Measurements from ENCODE around the gene ABCG4.
A peak's percentile ranks its signal among the peaks of the same experiment; 100 is the strongest.
"Not testable (repeated sequence)": the region's sequence is repeated elsewhere in the genome, so short reads cannot be mapped to it uniquely, and the experiment has no call there.

ABCG4 gene

DNA sequence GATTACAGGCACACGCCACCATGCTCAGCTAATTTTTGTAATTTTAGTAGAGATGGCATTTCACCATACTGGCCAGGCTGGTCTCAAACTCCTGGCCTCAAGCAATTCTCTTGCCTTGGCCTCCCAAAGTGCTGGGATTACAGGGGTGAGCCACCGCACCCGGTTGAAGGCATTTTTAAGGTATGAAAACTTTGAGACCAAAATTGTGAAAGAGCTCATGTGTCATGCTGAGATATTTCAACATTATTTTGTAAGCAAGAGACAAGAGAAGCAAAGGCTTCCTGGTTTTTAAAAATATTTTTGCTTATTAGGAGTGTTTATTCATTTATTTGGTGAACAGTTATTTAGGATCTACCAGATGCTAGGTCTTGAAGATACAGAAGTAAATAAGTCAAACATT lies 43.3 kb downstream of the ABCG4 start:
- Histone ChIP-seq H3K9me3 (ENCODE audit: control insufficient read depth, insufficient read depth, low read length) (no peaks in the 10 kb centered on the region), H3K27me3 (ENCODE audit: control insufficient read depth, insufficient read depth, low read length) (no peaks in the 10 kb centered on the region), H3K27ac (ENCODE audit: low read length) (no peak overlapping the region), H3K36me3 (ENCODE audit: control insufficient read depth, insufficient read depth, low read length) (no peaks in the 10 kb centered on the region), H3K4me3 (ENCODE audit: low read length) (no peak overlapping the region), H3K4me1 (ENCODE audit: control insufficient read depth, insufficient read depth, low read length) (no peaks in the 10 kb centered on the region; the same call in 1 of the 2 replicates)
- WGBS (ENCODE audit: insufficient coverage, insufficient read length): no CpG with 5 or more reads among the region's 3 CpGs
- no peak for DNase-seq (ENCODE audit: low read depth, low spot score)

- H3K27ac ChIP-seq (ENCODE audit: low read length): no peak overlapping the region
- no peaks in the 10 kb centered on the region for H3K9me3 ChIP-seq (ENCODE audit: control insufficient read depth, insufficient read depth, low read length)
- no CpG with 5 or more reads among the region's 5 CpGs for WGBS (ENCODE audit: insufficient coverage, insufficient read length)
- H3K4me3 ChIP-seq (ENCODE audit: low read length): no peak overlapping the region
- no peak for DNase-seq (ENCODE audit: low read depth, low spot score)
- no peaks in the 10 kb centered on the region; the same call in 1 of the 2 replicates for H3K4me1 ChIP-seq (ENCODE audit: control insufficient read depth, insufficient read depth, low read length)
- no peaks in the 10 kb centered on the region for H3K36me3 ChIP-seq (ENCODE audit: control insufficient read depth, insufficient read depth, low read length)
- no peaks in the 10 kb centered on the region for H3K27me3 ChIP-seq (ENCODE audit: control insufficient read depth, insufficient read depth, low read length)
Observed at GRCh38 chr11:119193001-119193400, 44.1 kb downstream of the ABCG4 start.

GRCh38 chr11:119193626-119194025 lies 44.8 kb downstream of the ABCG4 start:
- H3K27ac ChIP-seq (ENCODE audit: low read length): no peak overlapping the region
- no peaks in the 10 kb centered on the region; the same call in 1 of the 2 replicates for H3K4me1 ChIP-seq (ENCODE audit: control insufficient read depth, insufficient read depth, low read length)
- no peak for DNase-seq (ENCODE audit: low read depth, low spot score)
- no peak overlapping the region for H3K4me3 ChIP-seq (ENCODE audit: low read length)
- no peaks in the 10 kb centered on the region for H3K27me3 ChIP-seq (ENCODE audit: control insufficient read depth, insufficient read depth, low read length)
- no peaks in the 10 kb centered on the region for H3K36me3 ChIP-seq (ENCODE audit: control insufficient read depth, insufficient read depth, low read length)
- H3K9me3 ChIP-seq (ENCODE audit: control insufficient read depth, insufficient read depth, low read length): no peaks in the 10 kb centered on the region
- WGBS (ENCODE audit: insufficient coverage, insufficient read length): no CpG with 5 or more reads among the region's 10 CpGs

DNA sequence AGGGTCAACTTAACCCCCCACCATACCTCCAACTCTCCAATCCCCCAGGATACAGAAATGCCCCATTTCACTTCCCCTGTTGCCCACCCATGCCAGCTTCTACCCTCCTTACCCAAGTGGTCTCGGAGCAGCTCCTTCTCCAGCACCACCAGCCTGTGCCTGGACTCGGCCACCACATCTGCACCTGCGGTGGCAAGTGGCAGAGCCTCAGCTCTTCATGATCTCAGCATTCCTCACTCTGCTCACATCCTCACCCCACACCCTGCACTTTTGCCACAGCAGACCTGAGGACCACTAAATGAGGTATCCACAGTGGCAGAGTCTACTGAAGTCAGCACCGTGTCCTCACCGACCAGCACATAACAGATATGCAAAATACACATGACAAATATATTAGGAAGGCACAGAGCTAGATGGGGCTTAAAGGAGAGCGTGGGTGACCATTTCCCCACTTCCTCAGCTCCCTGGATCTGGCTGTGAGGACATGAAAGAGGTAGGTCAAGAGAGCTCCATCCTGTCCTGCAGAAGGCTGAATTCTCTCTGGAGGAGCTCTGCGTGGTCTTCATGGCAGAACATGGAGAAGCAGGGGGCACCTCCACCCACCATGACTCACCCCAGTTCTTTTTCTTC lies 46.1 kb downstream of the ABCG4 start:
- no peak overlapping the region for H3K4me3 ChIP-seq (ENCODE audit: low read length)
- H3K36me3 ChIP-seq (ENCODE audit: control insufficient read depth, insufficient read depth, low read length): no peaks in the 10 kb centered on the region
- no peak overlapping the region for H3K27ac ChIP-seq (ENCODE audit: low read length)
- no peaks in the 10 kb centered on the region; the same call in 1 of the 2 replicates for H3K4me1 ChIP-seq (ENCODE audit: control insufficient read depth, insufficient read depth, low read length)
- DNase-seq (ENCODE audit: low read depth, low spot score): no peak
- WGBS (ENCODE audit: insufficient coverage, insufficient read length): no CpG with 5 or more reads among the region's 7 CpGs
- no peaks in the 10 kb centered on the region for H3K27me3 ChIP-seq (ENCODE audit: control insufficient read depth, insufficient read depth, low read length)
- no peaks in the 10 kb centered on the region for H3K9me3 ChIP-seq (ENCODE audit: control insufficient read depth, insufficient read depth, low read length)

DNA sequence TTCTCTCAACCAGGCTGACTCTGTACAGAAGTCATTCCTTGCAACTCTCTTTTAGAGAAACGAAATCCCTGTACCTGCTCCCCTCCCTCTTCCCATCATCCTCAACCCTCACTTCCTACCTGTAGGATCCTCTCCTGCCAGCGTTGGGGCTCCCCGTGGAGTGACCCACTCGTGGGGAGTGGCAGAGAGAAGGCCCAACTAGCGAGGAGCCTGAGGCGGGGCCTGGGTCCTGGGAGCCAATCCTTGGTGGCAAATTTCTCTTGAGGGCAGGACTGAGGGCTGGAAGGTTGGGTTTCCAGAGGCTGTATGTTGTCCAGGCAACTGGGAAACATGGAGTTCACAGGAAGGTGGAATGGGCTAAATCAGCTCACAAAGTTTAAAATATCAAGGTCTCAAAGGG lies 46.8 kb downstream of the ABCG4 start:
- H3K4me1 ChIP-seq (ENCODE audit: control insufficient read depth, insufficient read depth, low read length): no peaks in the 10 kb centered on the region; the same call in 1 of the 2 replicates
- no peaks in the 10 kb centered on the region for H3K27me3 ChIP-seq (ENCODE audit: control insufficient read depth, insufficient read depth, low read length)
- H3K27ac ChIP-seq (ENCODE audit: low read length): no peak overlapping the region
- H3K9me3 ChIP-seq (ENCODE audit: control insufficient read depth, insufficient read depth, low read length): no peaks in the 10 kb centered on the region
- H3K36me3 ChIP-seq (ENCODE audit: control insufficient read depth, insufficient read depth, low read length): no peaks in the 10 kb centered on the region
- peak; percentile 80 for DNase-seq (ENCODE audit: low read depth, low spot score)
- WGBS (ENCODE audit: insufficient coverage, insufficient read length): no CpG with 5 or more reads among the region's 6 CpGs
- no peak overlapping the region for H3K4me3 ChIP-seq (ENCODE audit: low read length)

- H3K9me3 ChIP-seq (ENCODE audit: control insufficient read depth, insufficient read depth, low read length): no peaks in the 10 kb centered on the region
- no peaks in the 10 kb centered on the region; the same call in 1 of the 2 replicates for H3K4me1 ChIP-seq (ENCODE audit: control insufficient read depth, insufficient read depth, low read length)
- no peaks in the 10 kb centered on the region for H3K27me3 ChIP-seq (ENCODE audit: control insufficient read depth, insufficient read depth, low read length)
- peak; percentile 68 for DNase-seq (ENCODE audit: low read depth, low spot score)
- no peak overlapping the region for H3K27ac ChIP-seq (ENCODE audit: low read length)
- H3K36me3 ChIP-seq (ENCODE audit: control insufficient read depth, insufficient read depth, low read length): no peaks in the 10 kb centered on the region
- WGBS (ENCODE audit: insufficient coverage, insufficient read length): no CpG with 5 or more reads among the region's 5 CpGs
- no peak overlapping the region for H3K4me3 ChIP-seq (ENCODE audit: low read length)
Observed at GRCh38 chr11:119196833-119197483, 48.1 kb downstream of the ABCG4 start.

- Histone ChIP-seq H3K4me1 (ENCODE audit: control insufficient read depth, insufficient read depth, low read length) (no peaks in the 10 kb centered on the region; the same call in 1 of the 2 replicates), H3K4me3 (ENCODE audit: low read length) (no peak overlapping the region), H3K36me3 (ENCODE audit: control insufficient read depth, insufficient read depth, low read length) (no peaks in the 10 kb centered on the region), H3K9me3 (ENCODE audit: control insufficient read depth, insufficient read depth, low read length) (no peaks in the 10 kb centered on the region), H3K27ac (ENCODE audit: low read length) (no peak overlapping the region), H3K27me3 (ENCODE audit: control insufficient read depth, insufficient read depth, low read length) (no peaks in the 10 kb centered on the region)
- no peak for DNase-seq (ENCODE audit: low read depth, low spot score)
- WGBS (ENCODE audit: insufficient coverage, insufficient read length): no CpG with 5 or more reads among the region's 6 CpGs
Observed at GRCh38 chr11:119198925-119199324, 50.1 kb downstream of the ABCG4 start.

DNA sequence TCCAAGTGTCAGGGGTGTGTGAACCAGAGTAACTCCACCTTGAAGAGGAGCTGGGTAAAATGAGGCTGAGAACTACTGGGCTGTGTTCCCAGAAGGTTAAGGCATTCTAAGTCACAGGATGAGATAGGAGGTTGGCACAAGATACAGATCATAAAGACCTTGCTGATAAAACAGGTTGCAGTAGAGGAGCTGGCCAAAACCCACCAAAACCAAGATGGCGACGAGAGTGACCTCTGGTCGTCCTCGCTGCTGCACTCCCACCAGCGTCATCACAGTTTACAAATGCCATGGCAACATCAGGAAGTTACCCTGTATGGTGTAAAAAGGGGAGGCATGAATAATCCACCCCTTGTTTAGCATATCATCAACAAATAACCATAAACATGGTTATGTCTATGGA lies 52.4 kb downstream of the ABCG4 start:
- H3K4me3 ChIP-seq (ENCODE audit: low read length): not testable (repeated sequence)
- no CpG with 5 or more reads among the region's 5 CpGs for WGBS (ENCODE audit: insufficient coverage, insufficient read length)

GRCh38 chr11:119202554-119202953 lies 53.7 kb downstream of the ABCG4 start:
- Histone ChIP-seq H3K4me1 (ENCODE audit: control insufficient read depth, insufficient read depth, low read length) (no peaks in the 10 kb centered on the region), H3K4me3 (ENCODE audit: low read length) (no peak overlapping the region), H3K9me3 (ENCODE audit: control insufficient read depth, insufficient read depth, low read length) (no peaks in the 10 kb centered on the region), H3K36me3 (ENCODE audit: control insufficient read depth, insufficient read depth, low read length) (no peaks in the 10 kb centered on the region), H3K27ac (ENCODE audit: low read length) (no peak overlapping the region), H3K27me3 (ENCODE audit: control insufficient read depth, insufficient read depth, low read length) (no peaks in the 10 kb centered on the region)
- WGBS (ENCODE audit: insufficient coverage, insufficient read length): no CpG with 5 or more reads among the region's 7 CpGs
- no peak for DNase-seq (ENCODE audit: low read depth, low spot score)

More for the DNA sequence above, 52.4 kb downstream of the ABCG4 start:
- not testable (repeated sequence) for H3K27me3 ChIP-seq (ENCODE audit: control insufficient read depth, insufficient read depth, low read length); H3K9me3 ChIP-seq (ENCODE audit: control insufficient read depth, insufficient read depth, low read length); H3K36me3 ChIP-seq (ENCODE audit: control insufficient read depth, insufficient read depth, low read length); DNase-seq (ENCODE audit: low read depth, low spot score); H3K4me1 ChIP-seq (ENCODE audit: control insufficient read depth, insufficient read depth, low read length); H3K27ac ChIP-seq (ENCODE audit: low read length)

DNA sequence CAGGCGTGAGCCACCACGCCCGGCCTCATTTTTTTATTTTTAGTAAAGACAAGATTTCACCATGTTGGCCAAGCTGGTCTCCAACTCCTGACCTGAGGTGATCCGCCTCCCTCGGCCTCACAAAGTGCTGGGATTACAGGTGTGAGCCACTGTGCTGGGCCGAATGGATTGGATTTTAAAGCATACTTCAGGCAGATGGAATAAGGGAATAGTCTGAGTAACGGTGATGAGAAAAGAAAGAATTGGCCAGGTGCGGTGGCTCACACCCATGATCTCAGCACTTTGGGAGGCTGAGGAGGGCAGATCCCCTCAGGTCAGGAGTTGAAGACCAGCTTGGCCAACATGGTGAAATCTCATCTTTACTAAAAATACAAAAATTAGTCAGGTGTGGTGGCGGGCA lies 55.2 kb downstream of the ABCG4 start:
- no peaks in the 10 kb centered on the region for H3K27me3 ChIP-seq (ENCODE audit: control insufficient read depth, insufficient read depth, low read length)
- H3K27ac ChIP-seq (ENCODE audit: low read length): no peak overlapping the region
- H3K4me3 ChIP-seq (ENCODE audit: low read length): no peak overlapping the region
- no CpG with 5 or more reads among the region's 9 CpGs for WGBS (ENCODE audit: insufficient coverage, insufficient read length)
- H3K4me1 ChIP-seq (ENCODE audit: control insufficient read depth, insufficient read depth, low read length): no peaks in the 10 kb centered on the region
- H3K36me3 ChIP-seq (ENCODE audit: control insufficient read depth, insufficient read depth, low read length): no peaks in the 10 kb centered on the region
- no peak for DNase-seq (ENCODE audit: low read depth, low spot score)
- no peaks in the 10 kb centered on the region for H3K9me3 ChIP-seq (ENCODE audit: control insufficient read depth, insufficient read depth, low read length)

DNA sequence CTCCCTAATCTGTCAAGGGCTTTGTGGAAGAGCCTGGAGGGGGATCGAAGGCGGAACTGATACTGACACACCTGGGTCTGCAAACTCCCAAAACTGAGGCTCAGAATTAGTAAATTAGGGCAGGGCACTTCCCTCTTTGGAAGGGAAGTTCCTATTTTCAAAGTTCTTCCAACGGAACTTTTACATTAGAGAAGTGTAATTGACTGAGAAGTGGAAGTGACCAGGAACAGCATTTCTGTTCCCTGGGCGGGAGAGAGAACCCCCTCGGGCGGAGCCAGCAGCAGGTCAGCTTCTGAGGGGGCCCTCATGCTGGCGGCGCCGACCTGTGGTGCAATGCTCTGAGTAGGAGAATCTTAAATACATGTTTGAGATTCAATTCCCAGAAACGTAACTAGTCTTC lies 56.2 kb downstream of the ABCG4 start:
- no peaks in the 10 kb centered on the region for H3K27me3 ChIP-seq (ENCODE audit: control insufficient read depth, insufficient read depth, low read length)
- no peaks in the 10 kb centered on the region for H3K36me3 ChIP-seq (ENCODE audit: control insufficient read depth, insufficient read depth, low read length)
- H3K4me3 ChIP-seq (ENCODE audit: low read length): no peak overlapping the region
- DNase-seq (ENCODE audit: low read depth, low spot score): no peak
- WGBS (ENCODE audit: insufficient coverage, insufficient read length): no CpG with 5 or more reads among the region's 10 CpGs
- H3K4me1 ChIP-seq (ENCODE audit: control insufficient read depth, insufficient read depth, low read length): no peaks in the 10 kb centered on the region
- no peak overlapping the region for H3K27ac ChIP-seq (ENCODE audit: low read length)
- H3K9me3 ChIP-seq (ENCODE audit: control insufficient read depth, insufficient read depth, low read length): no peaks in the 10 kb centered on the region

Measured in iPS DF 6.9 (cell line).